GM18526 (cell line): ENCODE results near the gene RSRC2.
A peak's percentile ranks its signal among the peaks of the same experiment; 100 is the strongest.

Experiments
- POLR2A ChIP-seq: IDR thresholded peaks from 3 replicates; pipeline ENCODE4 v1.6.1; 2011; ENCODE audit not compliant: insufficient read length; ENCODE audit errors: extremely low read depth

Gene RSRC2

GRCh38 chr12:122500685-122501488 is 25.8 kb downstream of the RSRC2 start, which contains the start of gene ZCCHC8:
TSS of gene ZCCHC8 (minus strand) at chr12:122500932. CDS start at chr12:122500840, 92 bp downstream.
- peak; percentile 92 for TF ChIP-seq POLR2A

- TF ChIP-seq POLR2A = no peak
Measured at GRCh38 chr12:122499991-122500684, 26.6 kb downstream of the RSRC2 start.

- no peak for TF ChIP-seq POLR2A
Measured at GRCh38 chr12:122495258-122495657, 31.5 kb downstream of the RSRC2 start.

GRCh38 chr12:122491991-122492390 is 34.7 kb downstream of the RSRC2 start:
- TF ChIP-seq POLR2A = no peak

- TF ChIP-seq POLR2A = no peak
Measured at GRCh38 chr12:122489038-122489437, 37.7 kb downstream of the RSRC2 start.

GRCh38 chr12:122486805-122487426 is 39.8 kb downstream of the RSRC2 start:
- no peak for TF ChIP-seq POLR2A

- TF ChIP-seq POLR2A = no peak
Measured at GRCh38 chr12:122483969-122484368, 42.8 kb downstream of the RSRC2 start.

- TF ChIP-seq POLR2A = no peak
Measured at GRCh38 chr12:122481861-122482260, 44.9 kb downstream of the RSRC2 start.

GRCh38 chr12:122480753-122481152 is 46.0 kb downstream of the RSRC2 start:
- no peak for TF ChIP-seq POLR2A

GRCh38 chr12:122474324-122474716 is 52.4 kb downstream of the RSRC2 start:
- TF ChIP-seq POLR2A = no peak

GRCh38 chr12:122473543-122474323 is 53.0 kb downstream of the RSRC2 start:
- TF ChIP-seq POLR2A = no peak

- TF ChIP-seq POLR2A = no peak
Measured at GRCh38 chr12:122471324-122472226, 55.2 kb downstream of the RSRC2 start.

GRCh38 chr12:122467983-122468382 is 58.8 kb downstream of the RSRC2 start:
- no peak for TF ChIP-seq POLR2A

GRCh38 chr12:122460641-122461040 is 66.1 kb downstream of the RSRC2 start:
- TF ChIP-seq POLR2A = no peak
